ENCODE data around the gene BRWD1.

BRWD1 gene

GRCh38 chr21:39313571-39314142, at the start of gene BRWD1:
TSS of gene BRWD1 (minus strand) at chr21:39313632. CDS start at chr21:39313491, 141 bp downstream.
- peak; percentile 47 to 67 for DNase-seq (ENCODE audit: low read depth in 2 of 2)

GRCh38 chr21:39362733-39363132, 49.3 kb upstream of the BRWD1 start:
- no peak for DNase-seq (ENCODE audit: low read depth in 2 of 2)

GRCh38 chr21:39359382-39359781, 46.0 kb upstream of the BRWD1 start:
- no peak for DNase-seq (ENCODE audit: low read depth in 2 of 2)

- DNase-seq (ENCODE audit: low read depth in 2 of 2): no peak
Measured at GRCh38 chr21:39353295-39353694, 39.9 kb upstream of the BRWD1 start.

GRCh38 chr21:39350094-39351005, 36.9 kb upstream of the BRWD1 start:
- DNase-seq (ENCODE audit: low read depth in 2 of 2): no peak

GRCh38 chr21:39349211-39350093, 36.0 kb upstream of the BRWD1 start:
- DNase-seq (ENCODE audit: low read depth in 2 of 2): peak; percentile 93 to 94

- DNase-seq (ENCODE audit: low read depth in 2 of 2): peak; percentile 81 to 83
Measured at GRCh38 chr21:39348355-39349210, 35.2 kb upstream of the BRWD1 start, which contains the start of gene HMGN1. TSS of gene HMGN1 (minus strand) at chr21:39349088. CDS start at chr21:39348917, 171 bp downstream.

- no peak for DNase-seq (ENCODE audit: low read depth in 2 of 2)
Measured at GRCh38 chr21:39348040-39348354, 34.6 kb upstream of the BRWD1 start.

- DNase-seq (ENCODE audit: low read depth in 2 of 2): no peak
Measured at GRCh38 chr21:39347537-39347936, 34.1 kb upstream of the BRWD1 start.

GRCh38 chr21:39346671-39347331, 33.4 kb upstream of the BRWD1 start:
- no peak for DNase-seq (ENCODE audit: low read depth in 2 of 2)

GRCh38 chr21:39346206-39346605, 32.8 kb upstream of the BRWD1 start:
- DNase-seq (ENCODE audit: low read depth in 2 of 2): no peak

GRCh38 chr21:39345440-39345839, 32.0 kb upstream of the BRWD1 start:
- DNase-seq (ENCODE audit: low read depth in 2 of 2): no peak

- no peak for DNase-seq (ENCODE audit: low read depth in 2 of 2)
Measured at GRCh38 chr21:39344848-39345247, 31.4 kb upstream of the BRWD1 start.

GRCh38 chr21:39341249-39341923, 28.0 kb upstream of the BRWD1 start:
- DNase-seq (ENCODE audit: low read depth in 2 of 2): no peak

GRCh38 chr21:39340687-39341086, 27.3 kb upstream of the BRWD1 start:
- DNase-seq (ENCODE audit: low read depth in 2 of 2): no peak

GRCh38 chr21:39339231-39339630, 25.8 kb upstream of the BRWD1 start:
- DNase-seq (ENCODE audit: low read depth in 2 of 2): no peak

GRCh38 chr21:39336457-39337008, 23.1 kb upstream of the BRWD1 start:
- no peak for DNase-seq (ENCODE audit: low read depth in 2 of 2)

GRCh38 chr21:39334611-39335010, 21.2 kb upstream of the BRWD1 start:
- no peak for DNase-seq (ENCODE audit: low read depth in 2 of 2)

GRCh38 chr21:39332175-39332574, 18.7 kb upstream of the BRWD1 start:
- DNase-seq (ENCODE audit: low read depth in 2 of 2): no peak

GRCh38 chr21:39330001-39330400, 16.6 kb upstream of the BRWD1 start:
- DNase-seq (ENCODE audit: low read depth in 2 of 2): no peak

Measured in stimulated activated CD8-positive, alpha-beta memory T cell treated with anti-CD3 and anti-CD28 coated beads, Interleukin-15, amount 100 ng/mL, for 4 hours (primary cell).